ENCODE data around the gene KIR3DL2.
"Not testable (repeated sequence)": the region's sequence is repeated elsewhere in the genome, so short reads cannot be mapped to it uniquely, and the experiment has no call there.

The KIR3DL2 gene

DNA sequence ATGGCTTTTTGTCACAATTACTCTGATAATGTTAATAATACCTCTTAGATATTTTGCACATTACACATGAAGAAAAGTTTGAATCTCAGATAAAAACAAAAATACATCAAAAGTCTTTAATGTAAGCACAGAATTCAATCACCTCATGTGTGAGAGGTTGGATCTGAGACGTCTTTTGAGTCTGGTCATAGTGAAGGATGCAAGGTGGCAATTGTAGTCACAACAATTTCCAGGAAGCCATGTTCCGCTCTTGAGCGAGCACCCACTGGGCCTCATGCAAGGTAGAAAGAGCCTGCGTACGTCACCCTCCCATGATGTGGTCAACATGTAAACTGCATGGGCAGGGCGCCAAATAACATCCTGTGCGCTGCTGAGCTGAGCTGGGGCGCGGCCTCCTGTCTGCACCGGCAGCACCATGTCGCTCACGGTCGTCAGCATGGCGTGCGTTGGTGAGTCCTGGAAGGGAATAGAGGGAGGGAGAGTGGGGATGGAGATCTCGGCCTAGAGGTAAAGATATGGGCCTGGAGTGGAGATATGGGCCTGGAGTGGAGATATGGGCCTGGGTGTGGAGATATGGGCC, at the start of gene KIR3DL2:
KIR3DL2 (plus strand) TSS at position 383 of the 580 bp plus-strand sequence; CDS start at position 416, 33 bp downstream.
- not testable (repeated sequence) for DNase-seq

DNA sequence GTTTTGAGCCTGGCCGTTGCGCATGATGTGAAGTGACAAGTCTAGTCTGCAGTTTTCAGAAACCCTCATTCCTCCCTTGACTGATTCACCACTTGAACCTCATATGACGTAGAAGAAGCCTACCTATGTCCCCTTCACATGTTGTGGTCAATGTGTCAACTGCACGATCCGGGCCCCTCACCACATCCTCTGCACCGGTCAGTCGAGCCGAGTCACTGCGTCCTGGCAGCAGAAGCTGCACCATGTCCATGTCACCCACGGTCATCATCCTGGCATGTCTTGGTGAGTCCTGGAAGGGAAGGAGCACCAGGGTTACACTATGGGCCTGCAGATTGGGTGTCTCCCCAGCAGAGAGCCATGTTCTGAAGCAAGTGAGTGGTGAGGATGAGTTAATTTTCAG, 46.8 kb upstream of the KIR3DL2 start, which contains the start of gene KIR2DL4:
KIR2DL4 (plus strand) TSS at position 201 of the 400 bp plus-strand sequence; CDS start at position 243, 42 bp downstream.
- DNase-seq: no peak

DNA sequence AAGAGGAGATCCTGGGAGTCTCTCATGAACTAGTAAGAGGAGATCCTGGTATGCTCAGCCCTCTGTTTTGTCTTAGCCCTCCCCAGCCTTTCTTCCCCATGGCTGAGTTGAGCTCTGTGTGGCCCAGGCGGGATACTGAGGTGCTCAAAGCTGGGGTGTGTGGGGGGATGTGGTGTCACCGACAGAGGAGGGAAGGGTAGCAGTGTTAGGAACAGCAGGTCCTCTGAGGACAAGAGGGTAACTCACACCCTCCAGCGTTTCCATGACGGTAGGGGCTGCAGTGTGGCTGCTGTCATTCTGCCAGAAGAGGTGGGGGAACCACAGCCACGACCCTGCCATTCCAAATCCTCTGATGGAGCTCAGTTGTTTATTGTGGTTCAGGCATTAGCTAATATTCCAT, 46.1 kb upstream of the KIR3DL2 start:
- DNase-seq: no peak

DNA sequence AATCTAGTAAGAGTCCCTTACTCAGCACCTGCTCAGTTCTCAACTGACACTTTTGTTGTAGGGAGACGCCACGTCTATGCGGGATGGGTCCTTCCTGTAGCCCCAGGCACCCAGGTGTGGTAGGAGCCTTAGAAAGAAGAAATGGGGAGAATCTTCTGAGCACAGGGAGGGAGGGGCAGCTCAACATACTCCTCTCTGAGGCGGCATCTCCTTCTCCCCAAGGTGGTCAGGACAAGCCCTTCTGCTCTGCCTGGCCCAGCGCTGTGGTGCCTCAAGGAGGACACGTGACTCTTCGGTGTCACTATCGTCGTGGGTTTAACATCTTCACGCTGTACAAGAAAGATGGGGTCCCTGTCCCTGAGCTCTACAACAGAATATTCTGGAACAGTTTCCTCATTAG, 45.7 kb upstream of the KIR3DL2 start:
- DNase-seq: no peak

DNA sequence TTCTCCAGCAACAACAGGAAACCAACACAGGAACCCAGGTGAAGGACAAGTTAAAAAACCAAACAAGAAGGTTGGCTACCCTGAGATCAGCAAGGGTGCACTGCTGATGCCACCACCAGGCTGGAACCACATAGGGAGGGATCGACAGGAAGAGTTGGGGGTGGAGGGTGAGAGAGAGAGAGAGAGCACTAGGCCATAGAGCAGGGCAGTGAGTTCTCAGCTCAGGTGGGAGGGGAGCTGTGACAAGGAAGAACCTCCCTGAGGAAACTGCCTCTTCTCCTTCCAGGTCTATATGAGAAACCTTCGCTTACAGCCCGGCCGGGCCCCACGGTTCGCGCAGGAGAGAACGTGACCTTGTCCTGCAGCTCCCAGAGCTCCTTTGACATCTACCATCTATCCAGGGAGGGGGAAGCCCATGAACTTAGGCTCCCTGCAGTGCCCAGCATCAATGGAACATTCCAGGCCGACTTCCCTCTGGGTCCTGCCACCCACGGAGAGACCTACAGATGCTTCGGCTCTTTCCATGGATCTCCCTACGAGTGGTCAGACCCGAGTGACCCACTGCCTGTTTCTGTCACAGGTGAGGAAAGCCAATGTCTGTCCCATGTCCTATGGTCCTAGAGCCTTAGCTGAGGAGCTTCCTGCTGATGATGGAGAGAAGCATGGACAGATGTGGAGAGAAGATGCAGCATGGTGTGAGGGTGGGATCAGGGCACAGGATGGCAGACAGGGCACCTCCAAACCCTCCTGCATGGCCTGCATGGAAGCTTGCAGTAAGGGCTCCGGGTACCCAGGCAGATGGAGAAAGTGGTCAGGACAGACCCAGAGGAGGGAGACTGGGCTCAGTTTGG, 44.4 kb upstream of the KIR3DL2 start:
- no peak for DNase-seq

DNA sequence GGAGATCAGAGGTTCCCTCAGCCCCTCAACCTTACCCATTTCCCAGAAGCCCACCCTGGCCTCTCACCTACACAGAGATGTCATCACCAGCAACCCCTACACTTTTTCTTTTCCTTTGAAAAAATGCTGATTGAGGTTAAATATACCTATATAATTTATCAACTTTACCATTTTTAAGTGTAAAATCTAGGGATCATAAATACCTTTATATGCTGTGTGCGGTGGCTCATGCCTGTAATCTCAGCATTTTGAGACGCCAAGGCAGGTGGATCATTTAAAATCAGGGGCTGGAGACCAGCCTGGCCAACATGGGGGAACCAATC, 43.8 kb upstream of the KIR3DL2 start:
- DNase-seq: no peak

DNA sequence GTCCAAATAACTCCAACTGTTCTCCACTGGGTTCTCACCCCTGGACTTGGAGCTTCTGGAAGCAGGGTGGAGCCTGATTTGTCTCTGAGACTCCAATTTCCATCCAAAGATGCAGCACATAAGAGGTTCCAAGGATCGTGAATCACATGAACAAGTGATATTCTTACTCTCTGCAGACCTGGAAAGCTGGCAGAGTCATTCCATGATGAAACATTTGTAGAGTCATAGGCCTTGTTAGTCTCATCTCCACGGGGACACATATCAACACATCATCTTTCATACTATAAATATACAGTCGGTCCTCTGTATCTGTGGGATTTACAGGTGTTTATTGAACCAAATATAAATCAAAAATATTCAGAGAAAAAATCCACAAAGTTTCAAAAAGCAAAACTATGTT, 35.7 kb upstream of the KIR3DL2 start:
- not testable (repeated sequence) for DNase-seq

DNA sequence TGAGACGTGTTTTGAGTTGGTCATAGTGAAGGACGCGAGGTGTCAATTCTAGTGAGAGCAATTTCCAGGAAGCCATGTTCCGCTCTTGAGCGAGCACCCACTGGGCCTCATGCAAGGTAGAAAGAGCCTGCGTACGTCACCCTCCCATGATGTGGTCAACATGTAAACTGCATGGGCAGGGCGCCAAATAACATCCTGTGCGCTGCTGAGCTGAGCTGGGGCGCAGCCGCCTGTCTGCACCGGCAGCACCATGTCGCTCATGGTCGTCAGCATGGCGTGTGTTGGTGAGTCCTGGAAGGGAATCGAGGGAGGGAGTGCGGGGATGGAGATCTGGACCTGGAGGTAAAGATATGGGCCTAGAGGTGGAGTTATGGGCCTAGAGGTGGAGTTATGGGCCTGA, 34.0 kb upstream of the KIR3DL2 start, which contains the start of gene KIR3DL1:
KIR3DL1 (plus strand) TSS at position 218 of the 400 bp plus-strand sequence.
- not testable (repeated sequence) for DNase-seq

DNA sequence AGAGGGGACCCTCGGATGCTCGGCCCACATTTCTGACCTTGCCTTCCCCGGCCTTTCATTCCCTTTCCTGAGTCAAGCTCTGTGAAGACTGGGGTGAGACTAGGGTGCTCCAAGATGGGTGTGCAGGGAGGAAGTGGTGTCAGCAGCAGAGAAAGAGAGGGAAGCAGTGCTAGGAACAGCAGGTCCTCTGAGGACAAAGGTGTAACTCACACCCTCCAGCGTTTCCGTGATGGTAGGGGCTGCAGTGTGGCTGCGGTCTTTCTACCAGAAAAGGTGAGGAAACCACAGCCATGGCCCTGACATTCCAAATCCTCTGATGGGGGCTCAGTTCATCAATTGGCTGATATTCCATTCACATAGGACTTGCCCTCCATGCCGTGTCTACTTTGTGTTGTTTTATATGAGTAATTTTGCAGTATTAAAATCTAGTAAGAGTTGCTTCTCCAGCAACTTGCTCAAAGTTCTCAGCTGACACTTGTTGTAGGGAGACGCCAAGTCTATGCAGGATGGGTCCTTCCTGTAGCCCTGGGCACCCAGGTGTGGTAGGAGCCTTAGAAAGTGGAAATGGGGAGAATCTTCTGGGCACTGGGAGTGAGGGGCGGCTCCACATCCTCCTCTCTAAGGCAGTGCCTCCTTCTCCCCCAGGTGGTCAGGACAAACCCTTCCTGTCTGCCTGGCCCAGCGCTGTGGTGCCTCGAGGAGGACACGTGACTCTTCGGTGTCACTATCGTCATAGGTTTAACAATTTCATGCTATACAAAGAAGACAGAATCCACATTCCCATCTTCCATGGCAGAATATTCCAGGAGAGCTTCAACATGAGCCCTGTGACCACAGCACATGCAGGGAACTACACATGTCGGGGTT, 32.3 kb upstream of the KIR3DL2 start:
- DNase-seq: no peak

DNA sequence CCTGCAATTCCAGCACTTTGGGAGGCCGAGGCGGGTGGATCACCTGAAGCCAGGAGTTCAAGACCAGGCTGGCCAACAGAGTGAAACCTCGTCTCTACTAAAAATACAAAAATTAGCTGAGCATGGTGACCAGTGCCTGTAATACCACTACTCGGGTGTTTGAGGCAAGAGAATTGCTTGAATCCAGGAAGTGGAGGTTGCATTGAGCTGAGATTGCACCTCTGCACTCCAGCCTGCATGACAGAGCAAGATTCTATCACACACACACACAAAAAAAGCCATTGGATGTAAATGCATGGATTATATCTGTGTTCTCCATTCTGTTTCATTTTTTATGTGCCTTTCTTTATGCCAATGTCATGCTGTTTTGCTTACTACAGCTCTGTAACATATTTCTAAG, 25.8 kb upstream of the KIR3DL2 start:
- not testable (repeated sequence) for DNase-seq

DNA sequence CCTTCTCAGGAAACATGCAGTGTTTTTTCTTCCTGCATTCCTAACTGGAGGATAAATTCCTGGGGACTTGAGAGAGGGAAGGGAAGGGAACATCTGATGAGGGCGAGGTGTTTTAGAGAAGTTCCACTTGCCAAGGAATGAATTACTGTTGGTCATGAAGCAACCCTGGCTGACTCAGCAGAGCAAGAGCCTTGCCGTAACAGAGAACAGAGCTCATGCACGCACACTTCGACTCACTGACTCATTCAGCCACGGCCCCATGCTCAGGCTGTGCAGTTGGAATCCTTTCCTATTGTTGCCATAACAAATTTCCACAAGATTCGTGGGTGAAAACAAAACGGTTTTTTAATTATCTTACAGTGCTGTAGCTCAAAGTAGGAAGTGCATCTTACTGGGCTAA, 24.9 kb upstream of the KIR3DL2 start:
- DNase-seq: not testable (repeated sequence)

DNA sequence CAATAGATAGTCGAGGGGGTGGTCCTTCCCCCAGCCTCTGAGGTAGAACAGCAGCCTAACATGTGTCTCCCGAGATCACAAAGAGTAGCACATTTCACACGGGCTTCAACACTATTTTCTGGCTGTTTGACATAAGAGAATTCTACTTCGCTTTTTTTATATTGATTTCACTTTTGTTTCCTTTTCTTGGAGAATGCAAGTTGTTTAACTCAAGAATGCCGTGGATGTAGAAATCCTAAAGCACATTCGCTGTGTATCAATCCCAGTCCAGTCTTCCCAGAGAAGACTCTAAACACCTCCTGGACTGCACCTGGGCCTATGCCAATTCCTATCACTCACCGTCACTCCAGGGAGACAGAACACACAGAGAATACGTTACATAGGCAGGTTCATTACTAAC, 22.2 kb upstream of the KIR3DL2 start:
- not testable (repeated sequence) for DNase-seq

DNA sequence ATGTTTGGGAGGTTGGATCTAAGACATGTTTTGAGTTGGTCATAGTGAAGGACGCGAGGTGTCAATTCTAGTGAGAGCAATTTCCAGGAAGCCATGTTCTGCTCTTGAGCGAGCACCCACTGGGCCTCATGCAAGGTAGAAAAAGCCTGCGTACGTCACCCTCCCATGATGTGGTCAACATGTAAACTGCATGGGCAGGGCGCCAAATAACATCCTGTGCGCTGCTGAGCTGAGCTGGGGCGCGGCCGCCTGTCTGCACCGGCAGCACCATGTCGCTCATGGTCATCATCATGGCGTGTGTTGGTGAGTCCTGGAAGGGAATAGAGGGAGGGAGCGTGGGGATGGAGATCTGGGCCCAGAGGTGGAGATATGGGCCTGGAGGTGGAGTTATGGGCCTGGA, 17.7 kb upstream of the KIR3DL2 start, which contains the start of gene KIR2DS4:
KIR2DS4 (plus strand) TSS at position 181 of the 400 bp plus-strand sequence.
- DNase-seq: not testable (repeated sequence)

DNA sequence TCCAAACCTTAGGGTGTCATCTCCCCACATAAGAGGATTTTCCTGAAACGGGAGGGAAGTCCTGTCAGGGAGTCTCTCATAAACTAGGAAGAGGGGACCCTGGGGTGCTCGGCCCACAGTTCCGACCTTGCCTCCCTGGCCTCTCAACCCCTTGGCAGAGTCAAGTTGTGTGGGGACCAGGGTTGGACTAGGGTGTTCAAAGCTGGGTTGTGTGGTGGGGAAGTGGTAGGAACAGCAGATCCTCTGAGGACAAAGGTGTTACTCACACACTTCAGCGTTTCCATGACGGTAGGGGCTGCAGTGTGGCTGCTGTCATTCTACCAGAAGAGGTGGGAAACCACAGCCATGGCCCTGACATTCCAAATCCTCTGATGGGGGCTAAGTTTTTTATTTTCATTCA, 15.1 kb upstream of the KIR3DL2 start:
- not testable (repeated sequence) for DNase-seq

DNA sequence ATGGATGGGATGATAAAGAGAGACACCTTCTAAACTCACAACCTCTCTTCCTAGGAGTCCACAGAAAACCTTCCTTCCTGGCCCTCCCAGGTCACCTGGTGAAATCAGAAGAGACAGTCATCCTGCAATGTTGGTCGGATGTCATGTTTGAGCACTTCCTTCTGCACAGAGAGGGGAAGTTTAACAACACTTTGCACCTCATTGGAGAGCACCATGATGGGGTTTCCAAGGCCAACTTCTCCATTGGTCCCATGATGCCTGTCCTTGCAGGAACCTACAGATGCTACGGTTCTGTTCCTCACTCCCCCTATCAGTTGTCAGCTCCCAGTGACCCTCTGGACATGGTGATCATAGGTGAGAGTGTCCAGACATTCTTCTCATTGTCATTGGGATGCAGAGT, 12.7 kb upstream of the KIR3DL2 start:
- DNase-seq: not testable (repeated sequence)

DNA sequence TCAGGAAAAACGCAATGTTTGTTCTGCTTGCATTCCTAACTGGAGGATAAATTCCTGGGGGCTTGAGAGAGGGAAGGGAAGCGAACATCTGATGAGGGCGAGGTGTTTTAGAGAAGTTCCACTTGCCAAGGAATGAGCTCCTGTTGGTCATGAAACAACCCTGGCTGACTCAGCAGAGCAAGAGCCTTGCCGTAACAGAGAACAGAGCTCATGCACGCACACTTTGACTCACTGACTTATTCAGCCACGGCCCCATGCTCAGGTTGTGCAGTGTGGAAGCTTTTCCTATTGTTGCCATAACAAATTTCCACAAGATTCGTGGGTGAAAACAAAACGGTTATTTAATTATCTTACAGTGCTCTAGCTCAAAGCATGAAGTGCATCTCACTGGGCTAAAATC, 7.1 kb upstream of the KIR3DL2 start:
- not testable (repeated sequence) for DNase-seq

DNA sequence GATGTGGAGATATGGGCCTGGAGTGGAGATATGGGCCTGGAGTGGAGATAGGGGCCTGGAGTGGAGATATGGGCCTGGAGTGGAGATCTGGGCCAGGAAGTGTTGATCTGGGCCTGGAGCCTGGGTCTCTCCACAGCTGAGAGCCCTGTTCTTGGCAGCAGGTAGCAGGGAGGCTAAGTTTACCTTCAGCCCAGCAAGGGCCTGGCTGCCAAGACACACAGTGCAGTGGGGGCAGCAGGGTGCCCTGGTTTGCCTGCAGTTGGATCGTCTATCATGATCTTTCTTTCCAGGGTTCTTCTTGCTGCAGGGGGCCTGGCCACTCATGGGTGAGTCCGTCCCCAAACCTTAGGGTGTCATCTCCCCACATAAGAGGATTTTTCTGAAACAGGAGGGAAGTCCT, 687 bp downstream of the KIR3DL2 start:
- no peak for DNase-seq

DNA sequence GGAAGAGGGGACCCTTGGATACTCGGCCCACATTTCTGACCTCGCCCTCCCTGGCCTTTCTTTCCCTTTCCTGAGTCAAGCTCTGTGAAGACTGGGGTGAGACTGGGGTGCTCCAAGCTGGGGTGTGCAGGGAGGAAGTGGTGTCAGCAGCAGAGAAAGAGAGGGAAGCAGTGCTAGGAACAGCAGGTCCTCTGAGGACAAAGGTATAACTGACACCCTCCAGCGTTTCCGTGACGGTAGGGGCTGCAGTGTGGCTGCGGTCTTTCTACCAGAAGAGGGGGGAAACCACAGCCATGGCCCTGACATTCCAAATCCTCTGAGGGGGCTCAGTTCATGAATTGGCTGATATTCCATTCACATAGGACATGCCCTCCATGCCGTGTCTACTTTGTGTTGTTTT, 1.1 kb downstream of the KIR3DL2 start:
- no peak for DNase-seq

DNA sequence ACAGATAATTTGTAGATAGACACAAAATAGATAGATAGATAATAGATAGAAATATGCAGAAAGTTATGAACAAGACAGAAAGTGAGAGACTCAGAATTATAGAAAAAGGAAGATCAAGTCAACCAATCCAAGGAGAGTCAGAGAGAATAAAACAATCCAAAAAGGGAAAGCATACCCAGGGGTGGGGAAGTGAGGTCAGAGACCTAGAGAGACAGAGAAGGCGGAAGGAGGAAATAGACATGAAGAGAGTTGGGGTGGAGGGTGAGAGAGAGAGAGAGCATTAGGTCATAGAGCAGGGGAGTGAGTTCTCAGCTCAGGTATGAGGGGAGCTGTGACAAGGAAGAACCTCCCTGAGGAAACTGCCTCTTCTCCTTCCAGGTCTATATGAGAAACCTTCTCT, 5.0 kb downstream of the KIR3DL2 start:
- not testable (repeated sequence) for DNase-seq

DNA sequence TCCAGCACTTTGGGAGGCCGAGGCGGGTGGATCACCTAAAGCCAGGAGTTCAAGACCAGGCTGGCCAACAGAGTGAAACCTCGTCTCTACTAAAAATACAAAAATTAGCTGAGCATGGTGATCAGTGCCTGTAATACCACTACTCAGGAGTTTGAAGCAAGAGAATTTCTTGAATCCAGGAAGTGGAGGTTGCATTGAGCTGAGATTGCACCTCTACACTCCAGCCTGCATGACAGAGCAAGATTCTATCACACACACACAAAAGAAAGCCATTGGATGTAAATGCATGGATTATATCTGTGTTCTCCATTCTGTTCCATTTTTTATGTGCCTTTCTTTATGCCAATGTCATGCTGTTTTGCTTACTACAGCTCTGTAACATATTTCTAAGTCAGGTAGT, 8.2 kb downstream of the KIR3DL2 start:
- DNase-seq: not testable (repeated sequence)

DNA sequence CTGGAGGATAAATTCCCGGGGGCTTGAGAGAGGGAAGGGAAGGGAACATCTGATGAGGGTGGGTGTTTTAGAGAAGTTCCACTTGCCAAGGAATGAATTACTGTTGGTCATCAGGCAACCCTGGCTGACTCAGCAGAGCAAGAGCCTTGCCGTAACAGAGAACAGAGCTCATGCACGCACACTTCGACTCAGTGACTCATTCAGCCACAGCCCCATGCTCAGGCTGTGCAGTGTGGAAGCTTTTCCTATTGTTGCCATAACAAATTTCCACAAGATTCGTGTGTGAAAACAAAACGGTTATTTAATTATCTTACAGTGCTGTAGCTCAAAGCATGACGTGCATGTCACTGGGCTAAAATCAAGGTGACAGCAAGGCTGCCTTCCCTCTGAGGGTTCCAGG, 9.2 kb downstream of the KIR3DL2 start:
- not testable (repeated sequence) for DNase-seq

DNA sequence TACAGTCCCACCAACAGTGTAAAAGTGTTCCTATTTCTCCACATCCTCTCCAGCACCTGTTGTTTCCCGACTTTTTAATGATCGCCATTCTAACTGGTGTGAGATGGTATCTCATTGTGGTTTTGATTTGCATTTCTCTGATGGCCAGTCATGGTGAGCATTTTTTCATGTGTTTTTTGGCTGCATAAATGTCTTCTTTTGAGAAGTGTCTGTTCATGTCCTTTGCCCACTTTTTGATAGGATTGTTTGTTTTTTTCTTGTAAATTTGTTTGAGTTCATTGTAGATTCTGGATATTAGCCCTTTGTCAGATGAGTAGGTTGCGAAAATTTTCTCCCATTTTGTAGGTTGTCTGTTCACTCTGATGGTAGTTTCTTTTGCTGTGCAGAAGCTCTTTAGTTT, 13.2 kb downstream of the KIR3DL2 start:
- not testable (repeated sequence) for DNase-seq

DNA sequence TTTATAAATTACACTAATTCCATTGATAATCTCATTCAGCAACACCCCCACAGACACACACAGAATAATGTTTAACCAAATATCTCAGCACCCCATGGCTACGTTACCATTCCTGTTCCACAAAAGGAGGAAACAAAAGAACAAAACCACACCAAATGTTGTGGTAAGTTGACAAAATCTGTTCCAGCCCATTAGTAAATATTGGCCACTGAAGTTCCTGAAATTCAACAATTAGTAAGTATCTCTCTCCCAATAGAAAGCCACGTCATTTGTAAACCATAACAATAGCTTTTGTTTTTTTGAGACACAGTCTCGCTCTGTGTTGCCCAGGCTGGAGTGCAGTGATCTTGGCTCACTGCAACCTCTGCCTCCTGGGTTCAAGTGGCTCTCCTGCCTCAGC, 21.5 kb downstream of the KIR3DL2 start:
- no peak for DNase-seq

Measured in NCI-H2171 treated with DMSO at 0.1 percent for 48 hours (cell line).